HG02981 (cell line): ENCODE results near the gene MED12L.

Source experiments
- ATAC-seq: cut with Tn5 transposase; IDR thresholded peaks from one replicate; pipeline ENCODE4 v1.9.1; 2021; ENCODE audit warnings: mild to moderate bottlenecking, moderate library complexity; ENCODE audit not compliant: unreplicated experiment

MED12L gene

GRCh38 chr3:151483488-151483887, 398.0 kb downstream of the MED12L start:
- ATAC-seq = no peak

GRCh38 chr3:151483961-151484520, 398.6 kb downstream of the MED12L start:
- ATAC-seq = no peak
